ENCODE measurements around the gene EXOC6B.
"Not testable (repeated sequence)": the region's sequence is repeated elsewhere in the genome, so short reads cannot be mapped to it uniquely, and the experiment has no call there.

EXOC6B gene

GRCh38 chr2:72602095-72602494 is 223.7 kb downstream of the EXOC6B start:
- H3K27ac ChIP-seq, result no peak overlapping the region
- TF ChIP-seq, protein P1, sequence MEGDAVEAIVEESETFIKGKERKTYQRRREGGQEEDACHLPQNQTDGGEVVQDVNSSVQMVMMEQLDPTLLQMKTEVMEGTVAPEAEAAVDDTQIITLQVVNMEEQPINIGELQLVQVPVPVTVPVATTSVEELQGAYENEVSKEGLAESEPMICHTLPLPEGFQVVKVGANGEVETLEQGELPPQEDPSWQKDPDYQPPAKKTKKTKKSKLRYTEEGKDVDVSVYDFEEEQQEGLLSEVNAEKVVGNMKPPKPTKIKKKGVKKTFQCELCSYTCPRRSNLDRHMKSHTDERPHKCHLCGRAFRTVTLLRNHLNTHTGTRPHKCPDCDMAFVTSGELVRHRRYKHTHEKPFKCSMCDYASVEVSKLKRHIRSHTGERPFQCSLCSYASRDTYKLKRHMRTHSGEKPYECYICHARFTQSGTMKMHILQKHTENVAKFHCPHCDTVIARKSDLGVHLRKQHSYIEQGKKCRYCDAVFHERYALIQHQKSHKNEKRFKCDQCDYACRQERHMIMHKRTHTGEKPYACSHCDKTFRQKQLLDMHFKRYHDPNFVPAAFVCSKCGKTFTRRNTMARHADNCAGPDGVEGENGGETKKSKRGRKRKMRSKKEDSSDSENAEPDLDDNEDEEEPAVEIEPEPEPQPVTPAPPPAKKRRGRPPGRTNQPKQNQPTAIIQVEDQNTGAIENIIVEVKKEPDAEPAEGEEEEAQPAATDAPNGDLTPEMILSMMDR (IDR thresholded peaks at IDR 0.05), result no peak
- no peak for TF ChIP-seq ZFX (IDR thresholded peaks at IDR 0.05; ENCODE audit: borderline replicate concordance)

- H3K27ac ChIP-seq, result not testable (repeated sequence)
These were observed 242.0 kb downstream of the EXOC6B start for GRCh38 chr2:72583836-72584235.

- TF ChIP-seq ZFX (IDR thresholded peaks at IDR 0.05; ENCODE audit: borderline replicate concordance), result no peak
- TF ChIP-seq, protein P1 (IDR thresholded peaks at IDR 0.05), result no peak
- H3K27ac ChIP-seq, result no peak overlapping the region
These were observed 242.5 kb downstream of the EXOC6B start for GRCh38 chr2:72583376-72583775.

DNA sequence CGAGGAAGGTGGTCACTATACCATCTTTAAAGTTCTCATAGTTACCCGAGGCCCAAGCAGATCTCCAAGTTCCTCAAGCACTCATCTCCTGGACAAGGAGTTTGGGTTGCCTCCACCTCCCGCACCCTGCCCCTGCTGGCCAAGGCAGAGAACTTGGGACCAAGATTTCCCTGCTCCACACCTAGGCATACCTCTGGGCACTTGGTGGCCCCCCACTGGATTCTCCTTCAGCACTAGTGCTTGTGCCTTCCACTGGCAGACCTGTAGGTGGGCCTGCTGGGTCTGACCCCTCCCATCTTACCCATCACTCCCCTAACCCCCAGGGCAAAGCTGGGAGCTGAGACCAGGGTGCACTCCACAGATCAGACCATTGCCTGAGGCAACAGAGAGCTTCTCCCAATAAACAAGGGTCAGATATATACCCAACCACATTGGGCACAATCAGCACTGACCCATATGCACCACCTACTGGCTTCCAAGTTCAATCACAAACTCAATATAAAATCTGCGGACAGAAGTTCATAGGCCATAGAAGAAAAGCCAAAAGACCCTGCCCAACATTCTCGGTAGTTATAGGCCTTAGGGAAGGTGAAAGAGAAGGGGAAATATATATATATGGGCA is 244.2 kb downstream of the EXOC6B start:
- no peak overlapping the region for H3K27ac ChIP-seq
- TF ChIP-seq, protein P1 (IDR thresholded peaks at IDR 0.05), result peak; percentile 21; the same call in 1 of the 2 replicates
- no peak for TF ChIP-seq ZFX (IDR thresholded peaks at IDR 0.05; ENCODE audit: borderline replicate concordance)

GRCh38 chr2:72579591-72580180 is 246.1 kb downstream of the EXOC6B start:
- TF ChIP-seq, protein P1 (IDR thresholded peaks at IDR 0.05), result peak; percentile 77
- no peak for TF ChIP-seq ZFX (IDR thresholded peaks at IDR 0.05; ENCODE audit: borderline replicate concordance)
- H3K27ac ChIP-seq, result no peak overlapping the region

DNA sequence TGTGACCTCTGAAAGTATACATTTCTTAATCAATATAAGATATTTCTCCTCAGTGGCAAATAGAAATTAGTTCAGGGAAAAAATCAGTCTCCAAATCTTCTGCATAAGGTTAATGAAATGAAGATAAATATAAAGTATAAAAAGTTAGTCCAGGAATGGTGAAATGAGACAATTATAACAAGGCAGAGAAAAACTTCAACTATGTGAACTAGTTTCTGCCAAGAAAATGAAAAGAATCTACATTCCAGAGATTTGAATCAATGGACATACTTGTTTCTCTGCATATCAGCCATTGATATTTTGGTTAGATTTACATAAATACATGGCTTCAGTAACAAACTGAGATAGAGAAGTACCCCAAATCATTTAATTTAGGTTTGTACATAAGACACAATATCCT is 249.0 kb downstream of the EXOC6B start:
- no peak overlapping the region for H3K27ac ChIP-seq

GRCh38 chr2:72576459-72576858 is 249.4 kb downstream of the EXOC6B start:
- TF ChIP-seq ZFX (IDR thresholded peaks at IDR 0.05; ENCODE audit: borderline replicate concordance), result no peak
- TF ChIP-seq, protein P1 (IDR thresholded peaks at IDR 0.05), result no peak
- no peak overlapping the region for H3K27ac ChIP-seq

More for the DNA sequence above, 249.0 kb downstream of the EXOC6B start:
- TF ChIP-seq ZFX (IDR thresholded peaks at IDR 0.05; ENCODE audit: borderline replicate concordance), result no peak
- TF ChIP-seq, protein P1 (IDR thresholded peaks at IDR 0.05), result no peak
